H54 (cell line): Measurements from ENCODE around the gene ABHD17B.
"Not testable (repeated sequence)": the region's sequence is repeated elsewhere in the genome, so short reads cannot be mapped to it uniquely, and the experiment has no call there.

ENCODE experiments used
- DNase-seq: peaks from one replicate; pipeline ENCODE4 v3.0.0; 2011; ENCODE audit warnings: low spot score, mixed read lengths; ENCODE audit not compliant: insufficient read length
- FAIRE-seq: peaks from 3 replicates; lab custom pipeline; 2011; peaks lifted over from hg19 to GRCh38; lab: Jason Lieb, UNC
- POLR2A ChIP-seq: IDR thresholded peaks from 2 replicates; pipeline ENCODE4 v1.6.1; 2011; ENCODE audit warnings: low read depth, mild to moderate bottlenecking, low read length

The ABHD17B gene

GRCh38 chr9:71911061-71911907 is at the start of gene ABHD17B, which contains the start of gene C9orf85:
ABHD17B (minus strand) TSS chr9:71911193; CDS start chr9:71875080, 36,113 bp downstream.
C9orf85 (plus strand) TSS chr9:71911639; CDS start chr9:71911735, 96 bp downstream.
- DNase-seq (peak; percentile 99), FAIRE-seq (peak; percentile 100)
- peak; percentile 100 for TF ChIP-seq POLR2A

GRCh38 chr9:71955300-71955915 is 44.4 kb upstream of the ABHD17B start:
- DNase-seq (no peak), FAIRE-seq (peak; percentile 82)
- TF ChIP-seq POLR2A: no peak

GRCh38 chr9:71954652-71955051 is 43.7 kb upstream of the ABHD17B start:
- not testable (repeated sequence) for DNase-seq, FAIRE-seq

- peak; percentile 94 for FAIRE-seq
- TF ChIP-seq POLR2A: no peak
- no peak for DNase-seq
These were observed 33.9 kb upstream of the ABHD17B start for GRCh38 chr9:71944754-71945375.

- FAIRE-seq (no peak), DNase-seq (no peak)
- TF ChIP-seq POLR2A: no peak
These were observed 31.1 kb upstream of the ABHD17B start for GRCh38 chr9:71941998-71942567.

- TF ChIP-seq POLR2A: no peak
- no peak for DNase-seq
- FAIRE-seq: peak; percentile 96
These were observed 30.1 kb upstream of the ABHD17B start for GRCh38 chr9:71941060-71941568.

GRCh38 chr9:71937898-71938297 is 26.9 kb upstream of the ABHD17B start:
- no peak for TF ChIP-seq POLR2A
- DNase-seq (no peak), FAIRE-seq (peak; percentile 36)

GRCh38 chr9:71937070-71937625 is 26.2 kb upstream of the ABHD17B start:
- DNase-seq (no peak), FAIRE-seq (peak; percentile 95)
- no peak for TF ChIP-seq POLR2A

- DNase-seq (no peak), FAIRE-seq (peak; percentile 85)
- TF ChIP-seq POLR2A: no peak
These were observed 25.1 kb upstream of the ABHD17B start for GRCh38 chr9:71936066-71936465.

GRCh38 chr9:71931166-71931565 is 20.2 kb upstream of the ABHD17B start:
- no peak for DNase-seq
- peak; percentile 70 for FAIRE-seq
- TF ChIP-seq POLR2A: no peak

GRCh38 chr9:71929791-71930440 is 18.9 kb upstream of the ABHD17B start:
- FAIRE-seq (peak; percentile 52), DNase-seq (no peak)
- TF ChIP-seq POLR2A: no peak

- peak; percentile 94 for FAIRE-seq
- no peak for DNase-seq
These were observed 18.2 kb upstream of the ABHD17B start for GRCh38 chr9:71929223-71929622.

GRCh38 chr9:71928806-71929205 is 17.8 kb upstream of the ABHD17B start:
- no peak for FAIRE-seq
- DNase-seq: no peak
- no peak for TF ChIP-seq POLR2A

More at GRCh38 chr9:71929223-71929622, 18.2 kb upstream of the ABHD17B start:
- no peak for TF ChIP-seq POLR2A
